ENCODE data around the gene CYP2B6.
"Not testable (repeated sequence)": the region's sequence is repeated elsewhere in the genome, so short reads cannot be mapped to it uniquely, and the experiment has no call there.

The CYP2B6 gene

DNA sequence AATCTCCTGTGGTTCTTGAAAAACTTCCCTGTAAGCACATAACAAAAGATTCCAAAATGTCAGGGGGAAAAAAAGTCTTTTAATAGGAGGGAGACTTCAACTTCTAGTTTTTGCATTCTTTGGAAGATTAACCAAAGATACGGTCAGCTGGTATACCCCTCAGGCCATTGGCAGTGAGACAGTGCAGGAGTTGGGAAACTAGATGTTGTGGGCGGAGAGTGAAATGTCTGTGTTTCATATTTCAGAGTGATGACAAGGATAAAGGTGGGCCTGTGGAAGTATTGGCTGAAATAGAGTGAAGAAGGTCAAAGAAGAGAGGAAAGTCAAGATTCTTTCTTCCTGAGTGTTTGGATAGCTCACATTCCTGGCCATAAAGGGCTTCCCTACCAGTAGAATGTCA lies 40.8 kb downstream of the CYP2B6 start:
- Histone ChIP-seq H3K4me3 (ENCODE audit: low read depth in 1 of 2, low read length in 2 of 2) (no peak overlapping the region), H3K9me3 (ENCODE audit: insufficient read depth, low read length, severe bottlenecking) (no peaks in the 10 kb centered on the region), H3K79me2 (ENCODE audit: insufficient read depth, low read length) (no peaks in the 10 kb centered on the region), H3K36me3 (ENCODE audit: insufficient read depth, low read length) (no peaks in the 10 kb centered on the region), H3K9ac (ENCODE audit: low read depth, low read length) (no peak overlapping the region), H3K4me1 (ENCODE audit: insufficient read depth, low read length) (no peaks in the 10 kb centered on the region), H3K4me2 (ENCODE audit: insufficient read depth, low read length) (no peak overlapping the region), H3K27ac (ENCODE audit: low read length) (no peak overlapping the region), H2AFZ (ENCODE audit: low read depth, low read length) (no peak overlapping the region), H4K20me1 (ENCODE audit: insufficient read depth, low read length) (no peaks in the 10 kb centered on the region; the same call in 1 of the 2 replicates), H3K27me3 (ENCODE audit: insufficient read depth, low read length, poor library complexity) (peaks cover 3% of the 10 kb centered on the region)
- TF ChIP-seq CTCF (IDR thresholded peaks at IDR 0.05; ENCODE audit: borderline replicate concordance, extremely low read depth, low read length, poor library complexity, severe bottlenecking) (no peak), EZH2 (IDR thresholded peaks at IDR 0.05; ENCODE audit: borderline replicate concordance, low read depth, low read length, severe bottlenecking) (no peak)
- DNase-seq (no peak), ATAC-seq (ENCODE audit: insufficient read depth, low read depth) (no peak)

DNA sequence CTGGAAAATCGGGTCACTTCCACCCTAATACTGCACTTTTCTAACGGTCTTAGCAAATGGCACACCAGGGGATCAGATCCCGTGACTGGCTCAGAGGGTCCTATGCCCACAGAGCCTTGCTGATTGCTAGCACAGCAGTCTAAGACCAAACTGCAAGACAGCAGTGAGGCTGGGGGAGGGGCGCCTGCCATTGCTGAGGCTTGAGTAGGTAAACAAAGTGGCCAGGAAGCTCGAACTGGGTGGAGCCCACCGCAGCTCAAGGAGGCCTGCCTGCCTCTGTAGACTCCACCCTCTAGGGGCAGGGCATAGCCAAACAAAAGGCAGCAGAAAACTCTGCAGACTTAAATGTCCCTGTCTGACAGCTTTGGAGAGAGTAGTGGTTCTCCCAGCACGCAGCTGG lies 42.2 kb downstream of the CYP2B6 start:
- not testable (repeated sequence) for H3K4me2 ChIP-seq (ENCODE audit: insufficient read depth, low read length); H3K9ac ChIP-seq (ENCODE audit: low read depth, low read length); H3K4me3 ChIP-seq (ENCODE audit: low read depth in 1 of 2, low read length in 2 of 2); ATAC-seq (ENCODE audit: insufficient read depth, low read depth); H3K79me2 ChIP-seq (ENCODE audit: insufficient read depth, low read length); H3K9me3 ChIP-seq (ENCODE audit: insufficient read depth, low read length, severe bottlenecking); H3K27ac ChIP-seq (ENCODE audit: low read length); H3K27me3 ChIP-seq (ENCODE audit: insufficient read depth, low read length, poor library complexity); H2AFZ ChIP-seq (ENCODE audit: low read depth, low read length); DNase-seq; H3K4me1 ChIP-seq (ENCODE audit: insufficient read depth, low read length); H3K36me3 ChIP-seq (ENCODE audit: insufficient read depth, low read length); H4K20me1 ChIP-seq (ENCODE audit: insufficient read depth, low read length)

DNA sequence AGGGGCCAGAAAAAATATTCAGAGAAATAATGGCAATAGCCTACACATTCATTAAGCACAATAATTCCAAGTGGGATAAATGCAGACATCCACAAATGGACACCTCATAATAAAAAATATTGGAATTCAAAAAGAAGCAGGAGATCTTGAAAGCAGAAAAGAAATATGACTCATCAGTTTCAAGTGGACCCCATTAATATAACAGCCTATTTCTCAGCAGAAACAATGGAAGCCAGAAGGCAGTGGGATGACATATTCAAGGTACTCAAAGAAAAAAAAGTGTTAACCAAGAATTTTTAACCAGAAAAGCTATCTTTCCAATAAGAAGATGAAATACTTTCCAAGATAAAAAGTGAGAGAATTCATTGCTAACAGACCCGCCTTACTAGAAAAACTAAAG lies 48.7 kb downstream of the CYP2B6 start:
- no peaks in the 10 kb centered on the region for H4K20me1 ChIP-seq (ENCODE audit: insufficient read depth, low read length)
- no peaks in the 10 kb centered on the region for H3K9me3 ChIP-seq (ENCODE audit: insufficient read depth, low read length, severe bottlenecking)
- DNase-seq (no peak), ATAC-seq (ENCODE audit: insufficient read depth, low read depth) (no peak)
- no peak overlapping the region for H2AFZ ChIP-seq (ENCODE audit: low read depth, low read length)
- no peak overlapping the region for H3K27ac ChIP-seq (ENCODE audit: low read length)
- H3K4me2 ChIP-seq (ENCODE audit: insufficient read depth, low read length): no peak overlapping the region
- no peak overlapping the region for H3K9ac ChIP-seq (ENCODE audit: low read depth, low read length)
- H3K79me2 ChIP-seq (ENCODE audit: insufficient read depth, low read length): no peaks in the 10 kb centered on the region
- TF ChIP-seq EZH2 (IDR thresholded peaks at IDR 0.05; ENCODE audit: borderline replicate concordance, low read depth, low read length, severe bottlenecking) (no peak), CTCF (IDR thresholded peaks at IDR 0.05; ENCODE audit: borderline replicate concordance, extremely low read depth, low read length, poor library complexity, severe bottlenecking) (no peak)
- H3K36me3 ChIP-seq (ENCODE audit: insufficient read depth, low read length): no peaks in the 10 kb centered on the region
- H3K4me1 ChIP-seq (ENCODE audit: insufficient read depth, low read length): no peaks in the 10 kb centered on the region
- no peaks in the 10 kb centered on the region for H3K27me3 ChIP-seq (ENCODE audit: insufficient read depth, low read length, poor library complexity)
- no peak overlapping the region for H3K4me3 ChIP-seq (ENCODE audit: low read depth in 1 of 2, low read length in 2 of 2)

DNA sequence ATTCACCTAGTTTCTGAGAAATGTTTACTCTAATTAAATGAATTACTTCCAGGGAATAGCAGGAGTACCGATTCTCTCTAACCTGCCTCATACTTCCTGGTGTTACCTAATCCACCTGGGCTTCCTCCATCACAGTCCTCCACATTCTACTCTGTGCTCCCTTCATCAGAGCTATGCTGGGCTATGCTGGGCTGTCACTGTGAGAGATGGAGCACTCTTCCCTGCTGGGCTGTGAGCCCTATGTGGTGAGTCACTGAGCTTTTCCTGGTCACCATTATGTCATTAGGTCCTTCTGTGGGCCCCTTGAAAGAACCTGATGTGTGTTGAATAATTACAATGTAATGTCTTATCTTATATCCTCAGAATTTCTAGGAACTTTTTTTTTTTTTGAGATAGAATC lies 54.0 kb downstream of the CYP2B6 start:
- H3K9me3 ChIP-seq (ENCODE audit: insufficient read depth, low read length, severe bottlenecking); H2AFZ ChIP-seq (ENCODE audit: low read depth, low read length); H3K36me3 ChIP-seq (ENCODE audit: insufficient read depth, low read length); H3K4me2 ChIP-seq (ENCODE audit: insufficient read depth, low read length); H3K79me2 ChIP-seq (ENCODE audit: insufficient read depth, low read length); H3K4me1 ChIP-seq (ENCODE audit: insufficient read depth, low read length); DNase-seq; H3K27ac ChIP-seq (ENCODE audit: low read length); H3K4me3 ChIP-seq (ENCODE audit: low read depth in 1 of 2, low read length in 2 of 2); H4K20me1 ChIP-seq (ENCODE audit: insufficient read depth, low read length); H3K9ac ChIP-seq (ENCODE audit: low read depth, low read length); ATAC-seq (ENCODE audit: insufficient read depth, low read depth); H3K27me3 ChIP-seq (ENCODE audit: insufficient read depth, low read length, poor library complexity): not testable (repeated sequence)
